ENCODE measurements around the gene GAREM1. TPM values are rescaled to one million over a fixed set of nuclear protein-coding genes. Genes with fewer than 3 reads are reported as not detected.
A peak's percentile ranks its signal among the peaks of the same experiment; 100 is the strongest.

The GAREM1 gene
- polyA plus RNA-seq, 1 of the 3 experiments (the other 2 are of a cell fraction), result 2.8 TPM

GRCh38 chr18:32353257-32353656 is 117.4 kb downstream of the GAREM1 start (continued):
- TF ChIP-seq, protein P1, sequence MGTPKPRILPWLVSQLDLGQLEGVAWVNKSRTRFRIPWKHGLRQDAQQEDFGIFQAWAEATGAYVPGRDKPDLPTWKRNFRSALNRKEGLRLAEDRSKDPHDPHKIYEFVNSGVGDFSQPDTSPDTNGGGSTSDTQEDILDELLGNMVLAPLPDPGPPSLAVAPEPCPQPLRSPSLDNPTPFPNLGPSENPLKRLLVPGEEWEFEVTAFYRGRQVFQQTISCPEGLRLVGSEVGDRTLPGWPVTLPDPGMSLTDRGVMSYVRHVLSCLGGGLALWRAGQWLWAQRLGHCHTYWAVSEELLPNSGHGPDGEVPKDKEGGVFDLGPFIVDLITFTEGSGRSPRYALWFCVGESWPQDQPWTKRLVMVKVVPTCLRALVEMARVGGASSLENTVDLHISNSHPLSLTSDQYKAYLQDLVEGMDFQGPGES (IDR thresholded peaks at IDR 0.05; ENCODE audit: low read depth, low read length), result no peak
- TF ChIP-seq FOXM1 (IDR thresholded peaks at IDR 0.05; ENCODE audit: low read depth), result no peak
- no peak for TF ChIP-seq RXRA (IDR thresholded peaks at IDR 0.05; ENCODE audit: borderline replicate concordance, low read depth)
- TF ChIP-seq SMC3 (IDR thresholded peaks at IDR 0.05; ENCODE audit: low read depth, low read length), result no peak
- no peak for TF ChIP-seq FOXJ3 (CRISPR knock-in tag; IDR thresholded peaks at IDR 0.05)
- TF ChIP-seq RFX5 (IDR thresholded peaks at IDR 0.05; ENCODE audit: low read length), result no peak
- TF ChIP-seq, protein P2, sequence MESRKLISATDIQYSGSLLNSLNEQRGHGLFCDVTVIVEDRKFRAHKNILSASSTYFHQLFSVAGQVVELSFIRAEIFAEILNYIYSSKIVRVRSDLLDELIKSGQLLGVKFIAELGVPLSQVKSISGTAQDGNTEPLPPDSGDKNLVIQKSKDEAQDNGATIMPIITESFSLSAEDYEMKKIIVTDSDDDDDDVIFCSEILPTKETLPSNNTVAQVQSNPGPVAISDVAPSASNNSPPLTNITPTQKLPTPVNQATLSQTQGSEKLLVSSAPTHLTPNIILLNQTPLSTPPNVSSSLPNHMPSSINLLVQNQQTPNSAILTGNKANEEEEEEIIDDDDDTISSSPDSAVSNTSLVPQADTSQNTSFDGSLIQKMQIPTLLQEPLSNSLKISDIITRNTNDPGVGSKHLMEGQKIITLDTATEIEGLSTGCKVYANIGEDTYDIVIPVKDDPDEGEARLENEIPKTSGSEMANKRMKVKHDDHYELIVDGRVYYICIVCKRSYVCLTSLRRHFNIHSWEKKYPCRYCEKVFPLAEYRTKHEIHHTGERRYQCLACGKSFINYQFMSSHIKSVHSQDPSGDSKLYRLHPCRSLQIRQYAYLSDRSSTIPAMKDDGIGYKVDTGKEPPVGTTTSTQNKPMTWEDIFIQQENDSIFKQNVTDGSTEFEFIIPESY (IDR thresholded peaks at IDR 0.05; ENCODE audit: borderline replicate concordance, low read depth), result no peak

DNA sequence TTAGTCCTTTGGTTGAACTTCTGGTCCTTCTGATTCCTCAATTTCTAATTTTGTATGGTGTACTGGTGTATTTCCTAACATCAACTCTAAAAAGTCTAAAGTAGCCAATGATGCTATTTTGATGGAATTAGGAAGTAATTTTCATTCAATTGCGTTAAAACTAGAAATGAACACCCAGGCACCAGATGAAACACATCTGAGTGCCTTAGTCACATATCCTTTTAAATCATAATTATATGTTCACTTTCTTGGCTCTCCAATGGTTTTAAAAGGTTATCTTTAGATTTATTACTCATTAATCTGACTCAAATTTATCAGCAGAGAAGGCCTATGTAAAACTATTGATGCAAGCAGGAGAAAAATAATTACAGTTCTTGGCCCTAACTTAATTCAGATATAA is 119.7 kb downstream of the GAREM1 start:
- H3K4me2 ChIP-seq, result no peak overlapping the region
- POLR2A ChIA-PET, result no interaction called here
- no peak for TF ChIP-seq GABPA (IDR thresholded peaks at IDR 0.05; ENCODE audit: low read depth)
- no peak for TF ChIP-seq FOXM1 (IDR thresholded peaks at IDR 0.05; ENCODE audit: low read depth)
- TF ChIP-seq FOSL2 (IDR thresholded peaks at IDR 0.05; ENCODE audit: borderline replicate concordance, low read depth), result no peak
- no peak for TF ChIP-seq USF2 (IDR thresholded peaks at IDR 0.05; ENCODE audit: borderline replicate concordance, low read depth, low read length)
- TF ChIP-seq, protein P3, sequence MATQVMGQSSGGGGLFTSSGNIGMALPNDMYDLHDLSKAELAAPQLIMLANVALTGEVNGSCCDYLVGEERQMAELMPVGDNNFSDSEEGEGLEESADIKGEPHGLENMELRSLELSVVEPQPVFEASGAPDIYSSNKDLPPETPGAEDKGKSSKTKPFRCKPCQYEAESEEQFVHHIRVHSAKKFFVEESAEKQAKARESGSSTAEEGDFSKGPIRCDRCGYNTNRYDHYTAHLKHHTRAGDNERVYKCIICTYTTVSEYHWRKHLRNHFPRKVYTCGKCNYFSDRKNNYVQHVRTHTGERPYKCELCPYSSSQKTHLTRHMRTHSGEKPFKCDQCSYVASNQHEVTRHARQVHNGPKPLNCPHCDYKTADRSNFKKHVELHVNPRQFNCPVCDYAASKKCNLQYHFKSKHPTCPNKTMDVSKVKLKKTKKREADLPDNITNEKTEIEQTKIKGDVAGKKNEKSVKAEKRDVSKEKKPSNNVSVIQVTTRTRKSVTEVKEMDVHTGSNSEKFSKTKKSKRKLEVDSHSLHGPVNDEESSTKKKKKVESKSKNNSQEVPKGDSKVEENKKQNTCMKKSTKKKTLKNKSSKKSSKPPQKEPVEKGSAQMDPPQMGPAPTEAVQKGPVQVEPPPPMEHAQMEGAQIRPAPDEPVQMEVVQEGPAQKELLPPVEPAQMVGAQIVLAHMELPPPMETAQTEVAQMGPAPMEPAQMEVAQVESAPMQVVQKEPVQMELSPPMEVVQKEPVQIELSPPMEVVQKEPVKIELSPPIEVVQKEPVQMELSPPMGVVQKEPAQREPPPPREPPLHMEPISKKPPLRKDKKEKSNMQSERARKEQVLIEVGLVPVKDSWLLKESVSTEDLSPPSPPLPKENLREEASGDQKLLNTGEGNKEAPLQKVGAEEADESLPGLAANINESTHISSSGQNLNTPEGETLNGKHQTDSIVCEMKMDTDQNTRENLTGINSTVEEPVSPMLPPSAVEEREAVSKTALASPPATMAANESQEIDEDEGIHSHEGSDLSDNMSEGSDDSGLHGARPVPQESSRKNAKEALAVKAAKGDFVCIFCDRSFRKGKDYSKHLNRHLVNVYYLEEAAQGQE (IDR thresholded peaks at IDR 0.05; ENCODE audit: low read depth, low read length), result no peak
- TF ChIP-seq ELF1 (IDR thresholded peaks at IDR 0.05), result no peak
- TF ChIP-seq MEF2A (IDR thresholded peaks at IDR 0.05; ENCODE audit: borderline replicate concordance, low read depth), result peak; percentile 20; the same call in 1 of the 2 replicates
- TF ChIP-seq EZH2phosphoT487 (IDR thresholded peaks at IDR 0.05; ENCODE audit: borderline replicate concordance, low read depth), result no peak
- no peak for TF ChIP-seq CHD2 (IDR thresholded peaks at IDR 0.05; ENCODE audit: low read length, partially characterized antibody)
- 0 out of 2 replicates have a peak, but pooled peaks have one; percentile 21 for TF ChIP-seq JUND (IDR thresholded peaks at IDR 0.05)
- no peak for TF ChIP-seq TAF1 (IDR thresholded peaks at IDR 0.05; ENCODE audit: borderline replicate concordance, low read depth, low read length)
- no peak for TF ChIP-seq RAD21 (IDR thresholded peaks at IDR 0.05; ENCODE audit: low read length)
- TF ChIP-seq NRF1 (IDR thresholded peaks at IDR 0.05; ENCODE audit: low read depth, low read length), result no peak
- TF ChIP-seq GATA2 (CRISPR knock-in tag; IDR thresholded peaks at IDR 0.05), result no peak
- TF ChIP-seq NFIC (IDR thresholded peaks at IDR 0.05; ENCODE audit: borderline replicate concordance), result no peak
- no peak for TF ChIP-seq YY1 (IDR thresholded peaks at IDR 0.05; ENCODE audit: low read depth)
- 0 out of 2 replicates have a peak, but pooled peaks have one; percentile 18 for TF ChIP-seq TCF12 (IDR thresholded peaks at IDR 0.05)
- TF ChIP-seq, protein P1 (IDR thresholded peaks at IDR 0.05; ENCODE audit: low read depth, low read length), result no peak
- TF ChIP-seq RFX5 (IDR thresholded peaks at IDR 0.05; ENCODE audit: low read length), result no peak
- TF ChIP-seq SIN3A (IDR thresholded peaks at IDR 0.05; ENCODE audit: borderline replicate concordance, low read depth, low read length), result no peak
- TF ChIP-seq FOXJ3 (CRISPR knock-in tag; IDR thresholded peaks at IDR 0.05), result no peak

More for the DNA sequence above, 119.7 kb downstream of the GAREM1 start:
- Histone ChIP-seq H4K20me1 (ENCODE audit: insufficient read depth) (no peaks in the 10 kb centered on the region), H3K4me3 (ENCODE audit: low read depth in 2 of 2, low read length in 1 of 2) (no peak overlapping the region), H3F3A (replicated peaks; ENCODE audit: insufficient read depth) (peaks cover 17% of the 10 kb centered on the region), H2AFZ (ENCODE audit: low read depth) (no peak overlapping the region), H3K9me2 (no peaks in the 10 kb centered on the region), H3K27ac (ENCODE audit: low read depth in 2 of 2, low read length in 1 of 2) (peak overlapping the region in 1 of 2 experiments; percentile 96; a peak in 3 of 4 replicates), H3K27me3 (ENCODE audit: insufficient read depth) (no peaks in the 10 kb centered on the region), H3K36me3 (replicated peaks in 1 of 2; ENCODE audit: control insufficient read depth in 1 of 2, insufficient read depth in 2 of 2, low read length in 1 of 2) (no peaks in the 10 kb centered on the region), H3K9me3 (no peaks in the 10 kb centered on the region), H3K4me1 (ENCODE audit: control insufficient read depth in 1 of 2, insufficient read depth in 2 of 2, low read depth in 1 of 2, low read length in 1 of 2) (peaks cover 2 to 19% of the 10 kb centered on the region in 2 experiments), H3K79me2 (ENCODE audit: insufficient read depth) (no peaks in the 10 kb centered on the region), H3K9ac (no peak overlapping the region)
- CTCF ChIA-PET, result no interaction called here
- DNase-seq, result no peak
- 28% methylated on average over 1 of the region's 1 CpG for WGBS (ENCODE audit: low lambda C conversion rate)
